Activated naive CD4-positive, alpha-beta T cell treated with anti-CD3 and anti-CD28 coated beads, Interleukin-2, amount 50 U/mL, for 16 hours (primary cell): ENCODE data around the gene DRG2.

ENCODE experiments used
- DNase-seq: peaks from one replicate; pipeline ENCODE4 v3.0.0-alpha.2; 2020

The DRG2 gene

GRCh38 chr17:18144855-18145254, 57.1 kb downstream of the DRG2 start:
- no peak for DNase-seq

- no peak for DNase-seq
These were observed 58.1 kb downstream of the DRG2 start for GRCh38 chr17:18145811-18146210.

- DNase-seq: no peak
These were observed 58.5 kb downstream of the DRG2 start for GRCh38 chr17:18146259-18146658.

- DNase-seq: no peak
These were observed 59.2 kb downstream of the DRG2 start for GRCh38 chr17:18146980-18147379.

DNA sequence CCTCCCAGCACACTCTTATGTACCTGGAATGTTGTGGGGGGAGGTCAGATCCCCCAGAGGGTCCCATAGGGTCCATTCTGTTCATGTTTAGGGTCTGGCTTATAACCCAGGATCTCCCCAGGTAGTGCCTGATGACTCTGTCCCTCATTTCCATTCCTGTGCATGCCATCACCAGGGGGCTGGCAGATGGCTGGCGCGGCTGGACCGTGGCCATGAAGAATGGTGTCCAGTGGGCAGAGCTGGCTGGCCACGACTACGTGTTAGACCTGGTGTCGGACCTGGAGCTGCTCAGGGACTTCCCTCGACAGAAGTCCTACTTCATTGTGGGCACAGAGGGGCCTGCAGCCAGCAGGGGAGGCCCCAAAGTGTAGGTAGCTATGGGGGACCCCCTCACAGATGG, 60.8 kb downstream of the DRG2 start:
- no peak for DNase-seq

- no peak for DNase-seq
These were observed 63.5 kb downstream of the DRG2 start for GRCh38 chr17:18151290-18151689.

GRCh38 chr17:18155179-18155578, 67.4 kb downstream of the DRG2 start:
- DNase-seq: no peak

DNA sequence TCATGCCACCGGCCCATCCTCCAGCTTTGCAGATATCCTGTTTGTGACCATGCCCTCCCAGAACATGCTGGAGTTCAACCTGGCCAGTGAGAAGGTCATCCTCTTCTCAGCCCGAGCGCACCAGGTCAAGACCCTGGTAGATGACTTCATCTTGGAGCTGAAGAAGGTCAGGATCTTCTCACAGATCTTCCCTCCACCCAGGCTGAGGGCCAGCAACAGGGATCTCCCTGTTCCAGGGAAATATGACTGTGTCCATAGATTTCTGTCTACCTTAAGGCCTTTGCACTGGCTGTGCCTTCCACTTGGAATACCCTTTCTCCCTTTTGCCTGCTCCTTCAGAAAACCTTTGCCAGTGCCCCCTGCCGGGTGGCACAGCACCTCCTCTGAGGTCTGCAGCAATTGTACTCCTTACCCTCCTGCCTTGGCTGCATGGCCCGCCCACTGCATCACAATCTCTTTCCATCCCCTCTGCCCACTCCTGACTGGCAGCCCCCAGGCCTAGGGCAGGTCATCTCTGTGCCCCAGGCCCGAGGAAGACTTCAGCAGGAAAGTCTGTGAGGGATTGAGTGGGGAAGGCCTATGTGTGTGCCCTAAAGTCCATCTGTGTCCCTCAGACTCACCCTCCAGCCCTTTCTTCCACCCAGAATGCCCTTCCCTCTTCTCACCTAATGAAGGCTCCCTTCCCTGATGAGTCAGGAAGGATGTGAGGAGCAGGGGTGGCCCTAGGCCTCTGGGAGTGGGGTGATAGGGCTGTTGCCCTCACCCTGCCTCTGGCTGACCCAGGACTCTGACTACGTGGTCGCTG, 68.6 kb downstream of the DRG2 start:
- DNase-seq: no peak

GRCh38 chr17:18156976-18157280, 69.2 kb downstream of the DRG2 start:
- DNase-seq: no peak
